B cell (primary cell): ENCODE data around the gene ATP8B2. TPM values are rescaled to one million over a fixed set of nuclear protein-coding genes. Genes with fewer than 3 reads are reported as not detected.

Experiments
- ATAC-seq: fragments of 200-7000 bp; cut with Tn5 transposase; one replicate; pipeline ENCODE4 v1.10.0; 2021; ENCODE audit warnings: low read depth, mild to moderate bottlenecking, moderate number of reproducible peaks, moderate library complexity
- CTCF ChIA-PET: fragments of 350-600 bp; sonication (Branson Sonifier 250); formaldehyde crosslinking; loops from one replicate; lab custom pipeline; 2021; ENCODE audit warnings: antibody characterized with exemption, inconsistent platforms; lab: Charles Lee
- POLR2A ChIA-PET: fragments of 350-600 bp; sonication (Branson Sonifier 250); formaldehyde crosslinking; loops from one replicate; lab custom pipeline; 2021; ENCODE audit warnings: antibody characterized with exemption; lab: Charles Lee
- DNase-seq: peaks from one replicate; pipeline ENCODE4 v3.0.0; 2013
- H2AFZ ChIP-seq: 2 replicates; pipeline ENCODE4 v1.6.1; 2012; ENCODE audit warnings: mild to moderate bottlenecking, low read depth, low read length; ENCODE audit not compliant: insufficient read depth, poor library complexity, severe bottlenecking
- H3K27ac ChIP-seq, 2 donors: 1 replicate in 1 of 2; 2 replicates in 1 of 2; pipeline ENCODE4 v1.5.1; 2012 to 2013; ENCODE audit warnings: low read length in 2 of 2, mild to moderate bottlenecking in 2 of 2, moderate library complexity in 1 of 2
- H3K27me3 ChIP-seq, 4 experiments: fragments of 200-600 bp in 1 of 4; sonication (generic) in 1 of 4; replicated peaks in 1 of 4; 1 replicate in 2 of 4; 2 replicates in 2 of 4; pipeline versions ENCODE4 v1.6.1 to v1.7.0; 2013 to 2016; ENCODE audit warnings: low read length in 3 of 4, mild to moderate bottlenecking in 2 of 4, mixed read lengths in 1 of 4, moderate library complexity in 1 of 4; ENCODE audit not compliant: insufficient read depth in 4 of 4, control insufficient read depth in 3 of 4; ENCODE audit errors: control extremely low read depth in 1 of 4
- H3K36me3 ChIP-seq, 2 experiments: replicated peaks in 1 of 2; 1 replicate in 1 of 2; 2 replicates in 1 of 2; pipeline versions ENCODE4 v1.6.1 to v1.7.1; 2013; ENCODE audit warnings: low read length in 1 of 2; ENCODE audit not compliant: insufficient read depth in 2 of 2, control insufficient read depth in 1 of 2; ENCODE audit errors: control extremely low read depth in 1 of 2, extremely low read depth in 1 of 2
- H3K4me1 ChIP-seq, 2 donors: fragments of 200-600 bp in 1 of 2; sonication (generic) in 1 of 2; 1 replicate in 1 of 2; 2 replicates in 1 of 2; pipeline versions ENCODE4 v1.5.1 to v1.6.1; 2013 to 2017; ENCODE audit warnings: low read length in 2 of 2; ENCODE audit not compliant: control insufficient read depth in 2 of 2, insufficient read depth in 2 of 2
- H3K4me2 ChIP-seq: replicated peaks from 2 replicates; pipeline ENCODE3; 2012; ENCODE audit warnings: mild to moderate bottlenecking, low read depth, low read length; ENCODE audit not compliant: poor library complexity, severe bottlenecking
- H3K4me3 ChIP-seq, 5 experiments: fragments of 200-600 bp in 1 of 5; sonication (generic) in 1 of 5; 1 replicate in 3 of 5; 2 replicates in 2 of 5; pipeline versions ENCODE4 v1.5.1 to v1.7.0; 2011 to 2016; ENCODE audit warnings: low read length in 4 of 5, mild to moderate bottlenecking in 4 of 5, low read depth in 2 of 5, control low read depth in 1 of 5, moderate library complexity in 1 of 5; ENCODE audit not compliant: insufficient read depth in 1 of 5; ENCODE audit errors: control extremely low read depth in 1 of 5, extremely low read depth in 1 of 5
- H3K79me2 ChIP-seq: fragments of 200-600 bp; sonication (generic); one replicate; pipeline ENCODE4 v1.6.0; 2016; ENCODE audit warnings: low read length; ENCODE audit not compliant: control insufficient read depth, insufficient read depth
- H3K9ac ChIP-seq: fragments of 200-600 bp; sonication (generic); 2 replicates; pipeline ENCODE4 v1.6.1; 2017; ENCODE audit warnings: mild to moderate bottlenecking, low read length, moderate library complexity
- H3K9me3 ChIP-seq, 3 donors: one replicate each; pipeline versions ENCODE4 v1.6.1 to v1.7.1; 2013; ENCODE audit warnings: low read length in 2 of 3; ENCODE audit not compliant: control insufficient read depth in 2 of 3, insufficient read depth in 1 of 3; ENCODE audit errors: control extremely low read depth in 1 of 3
- H4K20me1 ChIP-seq: 2 replicates; pipeline ENCODE4 v1.6.0; 2012; ENCODE audit warnings: mild to moderate bottlenecking, low read length; ENCODE audit not compliant: insufficient read depth, control insufficient read depth, poor library complexity, severe bottlenecking
- H3K27ac Mint-ChIP-seq: one replicate; pipeline ENCODE4 v1.8.0; 2021; ENCODE audit warnings: mixed read lengths
- H3K27me3 Mint-ChIP-seq: one replicate; pipeline ENCODE4 v1.8.0; 2021; ENCODE audit warnings: mixed read lengths
- H3K4me1 Mint-ChIP-seq: one replicate; pipeline ENCODE4 v1.8.0; 2021; ENCODE audit warnings: mixed read lengths
- H3K4me3 Mint-ChIP-seq: one replicate; pipeline ENCODE4 v1.8.0; 2021; ENCODE audit warnings: mixed read lengths
- H3K9me3 Mint-ChIP-seq: one replicate; pipeline ENCODE4 v1.8.0; 2022; ENCODE audit warnings: mixed read lengths; ENCODE audit not compliant: insufficient read depth
- EZH2 ChIP-seq: IDR thresholded peaks from 2 replicates; pipeline ENCODE4 v1.6.1; 2012; ENCODE audit warnings: borderline replicate concordance, low read depth, mild to moderate bottlenecking, moderate library complexity, low read length; ENCODE audit not compliant: insufficient read depth, poor library complexity, severe bottlenecking
- WGBS: methylation state at CpG from one replicate; pipeline ENCODE4 v1.1.5; 2013; ENCODE audit warnings: missing lambda C conversion rate; ENCODE audit not compliant: insufficient coverage; 5-methylcytosine and 5-hydroxymethylcytosine counted together
- intact Hi-C: fragments of 100-400 bp; cut with micrococcal nuclease; formaldehyde crosslinking; loops from one replicate; pipeline ENCODE4 v1.10.0; 2022
- polyA plus RNA-seq: library from polyadenylated mRNA; depleted of rRNA; stranded (reverse); fragments of >200 nt; gene quantifications from 2 replicates; pipeline ENCODE4 v1.2.3, GENCODE V29; 2012
- total RNA-seq, 2 donors: library from RNA; stranded (reverse); fragments of 120-200 nt in 1 of 2; gene quantifications; 1 replicate in 1 of 2; 2 replicates in 1 of 2; pipeline versions ENCODE4 v1.2.3 to v1.2.4, GENCODE V29; 2013 to 2022
- TF ChIP-seq, protein P1 (sequence below): fragments of 200-600 bp; IDR thresholded peaks from one replicate; pipeline ENCODE4 v1.8.0; 2022; ENCODE audit warnings: antibody characterized with exemption, mild to moderate bottlenecking

ATP8B2 gene
- total and polyA plus RNA-seq, 2 donors (not counting 1 experiment from before 2014, with no cell fraction given), result 31.1 to 50.2 TPM

- Mint-ChIP-seq H3K27me3 (no peaks in the 10 kb centered on the region), H3K9me3 (no peaks in the 10 kb centered on the region), H3K4me1 (peaks cover 52% of the 10 kb centered on the region), H3K27ac (peak overlapping the region; percentile 86), H3K4me3 (peak overlapping the region; percentile 88)
- Histone ChIP-seq H3K4me3 (peak overlapping the region; percentile 38 to 87 (median 56)), H2AFZ (peak overlapping the region; percentile 50), H4K20me1 (peaks cover 14% of the 10 kb centered on the region), H3K27me3 (no peaks in the 10 kb centered on the region), H3K9ac (peak overlapping the region; percentile 65), H3K79me2 (no peaks in the 10 kb centered on the region), H3K27ac (peak overlapping the region; percentile 37 to 48), H3K4me1 (peaks cover 39 to 56% of the 10 kb centered on the region in 2 donors), H3K36me3 (peaks cover 0 to 21% of the 10 kb centered on the region in 2 experiments), H3K4me2 (peak overlapping the region; percentile 92), H3K9me3 (no peaks in the 10 kb centered on the region)
- ATAC-seq (peak; percentile 65), DNase-seq (peak; percentile 85)
- CTCF ChIA-PET, result interaction anchor here (0.9 to 8.8 kb wide), 6 partner anchors 7 to 608 kb away, joined by 3 to 148 read pairs (median 4); partner anchors contain the start of gene PMVK
- 5% methylated on average over 66 of the region's 76 CpGs for WGBS
- POLR2A ChIA-PET, result interaction anchor here (0.5 kb wide), 1 partner anchor 1530 kb away, joined by 3 read pairs; no protein-coding TSS in a partner anchor
- intact Hi-C loops, result loop anchor here (1.0 to 10.0 kb wide), 7 partner anchors 76 to 1954 kb away; partner anchors contain the start of genes IL6R, PMVK, SMG5 and TMEM79
- TF ChIP-seq EZH2, result no peak
- TF ChIP-seq, protein P1, sequence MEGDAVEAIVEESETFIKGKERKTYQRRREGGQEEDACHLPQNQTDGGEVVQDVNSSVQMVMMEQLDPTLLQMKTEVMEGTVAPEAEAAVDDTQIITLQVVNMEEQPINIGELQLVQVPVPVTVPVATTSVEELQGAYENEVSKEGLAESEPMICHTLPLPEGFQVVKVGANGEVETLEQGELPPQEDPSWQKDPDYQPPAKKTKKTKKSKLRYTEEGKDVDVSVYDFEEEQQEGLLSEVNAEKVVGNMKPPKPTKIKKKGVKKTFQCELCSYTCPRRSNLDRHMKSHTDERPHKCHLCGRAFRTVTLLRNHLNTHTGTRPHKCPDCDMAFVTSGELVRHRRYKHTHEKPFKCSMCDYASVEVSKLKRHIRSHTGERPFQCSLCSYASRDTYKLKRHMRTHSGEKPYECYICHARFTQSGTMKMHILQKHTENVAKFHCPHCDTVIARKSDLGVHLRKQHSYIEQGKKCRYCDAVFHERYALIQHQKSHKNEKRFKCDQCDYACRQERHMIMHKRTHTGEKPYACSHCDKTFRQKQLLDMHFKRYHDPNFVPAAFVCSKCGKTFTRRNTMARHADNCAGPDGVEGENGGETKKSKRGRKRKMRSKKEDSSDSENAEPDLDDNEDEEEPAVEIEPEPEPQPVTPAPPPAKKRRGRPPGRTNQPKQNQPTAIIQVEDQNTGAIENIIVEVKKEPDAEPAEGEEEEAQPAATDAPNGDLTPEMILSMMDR, result no peak
Observed at GRCh38 chr1:154328318-154329151, 3.2 kb downstream of the ATP8B2 start.
